HG02870 (cell line): Measurements from ENCODE around the gene ARSG.
"Not testable (repeated sequence)": the region's sequence is repeated elsewhere in the genome, so short reads cannot be mapped to it uniquely, and the experiment has no call there.

Experiments
- ATAC-seq: cut with Tn5 transposase; IDR thresholded peaks from one replicate; pipeline ENCODE4 v1.9.1; 2021; ENCODE audit warnings: mild to moderate bottlenecking, moderate library complexity; ENCODE audit not compliant: unreplicated experiment

The ARSG gene

DNA sequence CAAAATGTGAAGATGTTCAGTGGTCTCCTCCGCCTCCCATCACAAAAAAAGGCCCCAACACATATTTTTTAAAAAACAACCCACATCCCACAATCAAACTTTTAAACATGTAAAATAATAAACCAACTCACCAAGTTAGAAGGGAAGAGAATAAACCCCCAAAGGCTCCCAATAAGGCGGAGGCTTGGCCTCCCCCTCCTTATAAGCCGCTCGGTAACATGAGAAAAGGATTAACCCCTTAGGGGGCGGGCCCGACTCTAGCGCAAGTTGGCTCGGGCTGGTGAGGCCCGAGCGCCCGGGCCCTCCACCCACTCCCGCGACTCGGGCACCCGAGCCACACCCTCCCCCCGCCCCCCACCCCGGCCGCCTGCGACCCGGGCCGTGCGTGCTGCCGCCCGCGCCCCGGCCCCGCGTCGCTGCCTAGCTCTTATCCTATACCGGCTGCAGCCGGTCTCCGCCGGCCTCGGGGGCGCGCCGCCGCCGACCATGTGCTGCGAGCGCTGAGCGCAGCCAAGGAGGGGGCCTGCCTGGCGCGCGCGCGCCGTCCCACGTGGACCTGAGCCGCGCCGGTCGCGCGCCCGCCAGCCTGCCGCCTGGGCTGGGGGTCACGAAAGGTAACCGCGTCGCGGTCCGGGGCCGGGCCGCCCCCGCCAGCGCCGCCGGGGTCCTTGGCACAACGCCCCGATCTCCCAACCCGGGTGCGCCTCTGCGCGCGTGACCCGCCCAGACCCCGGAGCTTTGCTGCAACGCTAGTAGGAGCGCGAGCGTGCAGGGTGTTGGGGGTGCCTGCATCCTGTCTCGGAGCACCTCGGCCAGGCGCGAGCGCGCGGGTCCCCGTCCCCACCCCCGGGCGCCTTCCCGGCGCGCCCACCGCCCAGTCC is at the start of gene ARSG, which contains the start of gene SLC16A6:
Gene ARSG, plus strand, starts transcription at position 541 of the 881 bp plus-strand sequence. CDS start 15,999 bp downstream, outside the sequence.
Gene SLC16A6, minus strand, starts transcription at position 173 of the 881 bp plus-strand sequence. CDS start 12,807 bp downstream, outside the sequence.
- ATAC-seq = peak; percentile 34

DNA sequence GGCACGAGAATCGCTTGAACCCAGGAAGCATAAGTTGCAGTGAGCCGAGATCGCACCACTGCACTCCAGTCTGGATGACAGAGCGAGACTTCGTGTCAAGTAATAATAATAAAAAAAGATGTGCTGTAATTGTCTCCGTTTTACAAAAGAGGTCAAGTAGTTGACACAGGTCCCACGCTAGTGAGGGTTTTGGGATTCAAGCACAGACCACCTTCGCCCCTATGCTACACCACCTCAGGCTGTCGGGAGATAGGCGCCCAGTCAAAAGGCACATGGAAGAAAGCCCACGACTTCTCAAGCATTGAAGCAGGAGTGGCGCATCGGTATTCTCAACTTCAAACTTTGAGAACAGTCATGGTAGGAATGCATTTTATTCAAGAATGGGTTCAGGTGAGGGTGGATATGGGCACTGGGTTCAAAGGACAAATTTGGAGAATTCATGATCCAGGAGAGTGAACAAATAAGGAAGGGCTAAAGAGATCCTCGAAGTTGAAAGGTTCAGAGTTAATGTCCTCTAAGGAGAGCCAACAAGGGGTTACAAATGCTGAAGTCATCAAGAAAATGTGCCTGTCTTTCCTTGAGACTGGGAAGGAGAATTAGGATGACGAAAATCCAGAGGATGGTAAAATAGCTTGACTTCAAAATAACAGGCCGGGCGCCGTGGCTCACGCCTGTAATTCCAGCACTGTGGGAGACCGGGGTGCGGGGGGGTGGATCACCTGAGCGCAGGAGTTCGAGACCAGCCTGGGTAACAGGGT is 44.8 kb upstream of the ARSG start:
- ATAC-seq = no peak

- ATAC-seq = peak; percentile 78
Observed at GRCh38 chr17:68247445-68248198, 43.7 kb upstream of the ARSG start, which contains the start of gene AMZ2. Gene AMZ2, plus strand, starts transcription at chr17:68248043. Its CDS starts 2,145 bp downstream, at chr17:68250188.

DNA sequence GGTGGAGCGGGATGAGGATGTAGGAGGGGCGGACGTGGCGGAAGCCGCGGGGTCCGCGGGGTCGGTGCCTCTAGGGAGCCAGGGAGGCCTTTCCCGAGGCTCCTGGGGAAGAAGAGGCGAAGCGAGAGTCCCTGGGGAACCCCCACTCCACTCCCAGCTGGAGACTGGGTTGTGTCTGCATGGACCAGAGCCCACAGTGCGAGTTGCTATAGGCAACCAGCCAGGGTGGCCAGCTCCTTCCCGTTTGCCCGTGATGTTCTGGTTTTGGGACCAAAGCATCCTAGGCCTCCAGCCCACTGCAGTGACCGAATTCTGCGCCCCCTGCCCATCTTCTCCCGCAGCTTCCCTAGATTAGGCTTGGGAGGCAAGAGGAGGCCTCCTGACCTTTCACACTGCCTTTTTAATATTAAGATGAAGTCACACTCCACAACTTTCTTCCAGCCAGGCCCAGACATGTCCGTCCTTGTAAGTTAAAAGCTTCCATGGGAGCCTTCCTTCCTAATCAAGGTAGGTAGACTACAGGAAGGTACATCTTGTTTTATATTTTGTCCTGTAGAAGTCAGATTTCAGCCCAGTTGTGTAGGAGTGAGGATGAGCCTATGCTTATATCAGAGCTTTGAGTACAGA is 43.0 kb upstream of the ARSG start:
- ATAC-seq = no peak

GRCh38 chr17:68248891-68249290 is 42.4 kb upstream of the ARSG start:
- no peak for ATAC-seq

DNA sequence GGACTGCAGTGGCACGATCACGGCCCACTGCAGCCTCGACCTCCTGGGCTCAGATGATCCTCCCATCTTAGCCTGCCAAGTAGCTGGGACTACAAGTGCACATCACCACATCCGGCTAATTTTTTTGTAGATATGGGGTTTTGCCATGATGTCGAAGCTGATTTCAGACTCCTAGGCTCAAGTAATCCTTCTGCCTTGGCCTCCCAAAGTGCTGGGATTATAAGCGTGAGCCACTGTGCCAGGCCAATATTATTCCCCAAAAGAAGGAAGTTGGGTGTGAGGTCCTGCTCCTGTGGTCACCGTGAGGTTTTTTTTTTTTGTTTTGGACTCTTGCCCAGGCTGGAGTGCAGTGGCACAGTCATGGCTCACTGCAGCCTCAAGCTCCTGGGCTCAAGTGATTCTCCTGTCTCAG is 41.9 kb upstream of the ARSG start:
- ATAC-seq = no peak

- ATAC-seq = not testable (repeated sequence)
Observed at GRCh38 chr17:68253426-68253825, 37.9 kb upstream of the ARSG start.

DNA sequence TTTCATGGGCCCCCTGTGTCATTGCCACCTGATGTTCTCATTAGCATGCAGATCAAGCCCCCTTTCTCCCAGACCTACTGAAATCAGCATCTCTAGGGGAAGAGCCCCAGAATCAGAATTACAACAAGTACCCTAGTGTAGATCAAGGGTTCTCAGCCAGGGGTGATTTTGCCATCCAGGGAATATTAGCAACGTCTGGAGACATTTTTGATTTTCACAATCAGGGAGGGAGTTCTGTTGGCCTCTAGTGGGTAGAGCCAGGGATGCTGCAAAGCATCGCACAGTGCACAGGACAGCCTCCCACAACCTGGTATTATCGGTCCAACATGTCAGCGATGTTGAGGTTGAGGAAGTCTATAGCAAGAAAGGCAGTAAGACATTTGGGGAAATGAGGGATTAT is 36.1 kb upstream of the ARSG start:
- ATAC-seq = no peak

GRCh38 chr17:68255731-68256538 is 35.4 kb upstream of the ARSG start:
- ATAC-seq = no peak

- not testable (repeated sequence) for ATAC-seq
Observed at GRCh38 chr17:68256701-68257100, 34.6 kb upstream of the ARSG start.

- ATAC-seq = no peak
Observed at GRCh38 chr17:68257934-68258333, 33.4 kb upstream of the ARSG start.

- peak; percentile 78 for ATAC-seq
Observed at GRCh38 chr17:68258890-68259647, 32.2 kb upstream of the ARSG start.

DNA sequence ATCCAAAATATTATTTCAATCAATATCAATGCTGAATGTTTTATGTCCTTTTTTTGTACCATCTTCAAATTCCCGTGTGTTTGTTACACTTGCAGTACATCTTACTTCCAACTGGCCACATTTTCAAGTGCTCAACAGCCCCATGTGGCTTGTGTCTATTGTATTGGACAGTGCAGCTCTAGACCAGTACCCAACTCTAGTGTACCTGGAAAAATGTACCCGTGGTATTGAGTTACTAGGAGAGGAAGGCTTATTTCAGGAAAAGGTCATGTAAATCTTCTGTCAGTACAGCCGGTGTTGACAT is 31.7 kb upstream of the ARSG start:
- not testable (repeated sequence) for ATAC-seq

DNA sequence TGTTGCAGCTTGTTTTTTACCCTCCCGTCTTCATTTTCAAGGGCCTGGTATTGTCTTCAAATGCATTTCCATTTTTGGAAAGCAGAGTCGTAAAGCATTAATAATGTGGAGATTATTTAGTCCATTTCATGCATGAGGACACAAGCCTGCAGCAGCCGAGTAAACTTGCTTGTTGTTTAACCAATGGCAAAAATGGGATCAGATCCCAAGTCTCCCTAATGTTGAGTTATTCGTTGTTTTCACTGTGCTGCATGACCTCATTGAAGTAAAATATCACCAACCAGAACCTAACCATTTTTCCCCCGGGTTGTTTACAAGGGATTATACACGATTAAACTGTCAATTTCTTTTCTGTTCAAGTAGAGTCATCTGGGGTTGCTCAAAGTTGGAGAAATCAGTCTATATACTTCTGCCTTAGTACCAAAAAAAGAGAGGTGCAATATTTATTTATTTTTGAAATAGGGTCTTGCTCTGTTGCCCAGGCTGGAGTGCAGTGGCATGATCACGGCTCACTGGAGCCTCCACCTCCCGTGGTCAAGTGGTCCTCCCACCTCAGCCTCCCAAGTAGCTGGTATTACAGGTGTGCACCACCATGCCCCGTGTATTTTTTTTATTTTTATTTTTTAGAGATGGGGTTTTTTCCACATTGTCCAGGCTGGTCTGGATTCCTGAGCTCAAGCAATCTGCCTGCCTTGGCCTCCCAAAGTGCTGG is 31.1 kb upstream of the ARSG start:
- no peak for ATAC-seq

GRCh38 chr17:68262467-68262866 is 28.8 kb upstream of the ARSG start:
- not testable (repeated sequence) for ATAC-seq

DNA sequence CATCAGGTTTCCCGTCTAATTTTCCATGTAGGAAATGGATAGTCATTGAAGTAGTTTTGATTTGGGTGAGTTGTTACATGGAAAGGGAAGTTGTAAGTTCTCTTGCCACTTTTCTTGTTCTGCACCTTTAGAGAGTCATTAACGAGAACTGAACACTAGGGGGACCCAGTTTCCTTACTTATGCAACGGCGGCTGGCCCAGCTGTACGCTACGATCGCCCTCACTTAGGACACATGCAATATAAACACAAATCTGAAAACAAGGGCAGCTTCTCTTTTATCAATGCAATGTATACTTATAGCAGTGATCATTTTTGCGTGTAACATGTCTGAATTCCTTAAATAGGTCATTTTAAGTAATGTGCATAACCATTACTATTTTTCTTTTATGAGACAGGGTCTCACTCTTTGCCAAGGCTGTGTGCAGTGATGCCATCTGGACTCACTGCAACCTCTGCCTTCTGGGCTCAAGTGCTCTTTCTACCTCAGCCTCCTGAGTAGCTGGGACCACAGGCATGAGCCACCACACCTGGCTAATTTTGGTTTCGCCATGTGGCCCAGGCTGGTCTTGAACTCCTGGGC is 28.1 kb upstream of the ARSG start:
- ATAC-seq = peak; percentile 38

- ATAC-seq = not testable (repeated sequence)
Observed at GRCh38 chr17:68265833-68266232, 25.5 kb upstream of the ARSG start.

- no peak for ATAC-seq
Observed at GRCh38 chr17:68273722-68274121, 17.6 kb upstream of the ARSG start.
